CD14-positive monocyte (primary cell): Measurements from ENCODE around the gene CEP128. TPM values are rescaled to one million over a fixed set of nuclear protein-coding genes. Genes with fewer than 3 reads are reported as not detected.

Experiments used
- DNase-seq, 3 donors: peaks; one replicate each; pipeline ENCODE4 v3.0.0-alpha.2; 2011 to 2022
- H2AFZ ChIP-seq: 2 replicates; pipeline ENCODE4 v1.6.0; 2012; ENCODE audit warnings: mild to moderate bottlenecking, low read depth, low read length, inconsistent platforms; ENCODE audit not compliant: insufficient read depth, poor library complexity, severe bottlenecking
- H3K27ac ChIP-seq, 2 donors: 1 replicate in 1 of 2; 2 replicates in 1 of 2; pipeline ENCODE4 v1.5.1; 2012 to 2013; ENCODE audit warnings: low read length in 2 of 2, control low read depth in 1 of 2, inconsistent platforms in 1 of 2, low read depth in 1 of 2, mild to moderate bottlenecking in 1 of 2
- H3K27me3 ChIP-seq, 2 donors: one replicate each; pipeline versions ENCODE4 v1.6.0 to v1.6.1; 2011 to 2013; ENCODE audit warnings: low read length in 2 of 2; ENCODE audit not compliant: control insufficient read depth in 2 of 2, insufficient read depth in 2 of 2
- H3K36me3 ChIP-seq, 2 donors: replicated peaks in 1 of 2; 1 replicate in 1 of 2; 2 replicates in 1 of 2; pipeline versions ENCODE4 v1.5.1 to v1.6.1; 2012 to 2013; ENCODE audit warnings: low read length in 2 of 2, control low read depth in 1 of 2, inconsistent platforms in 1 of 2, mild to moderate bottlenecking in 1 of 2; ENCODE audit not compliant: insufficient read depth in 2 of 2, control insufficient read depth in 1 of 2
- H3K4me1 ChIP-seq, 2 donors: 1 replicate in 1 of 2; 2 replicates in 1 of 2; pipeline versions ENCODE4 v1.5.1 to v1.6.1; 2012 to 2013; ENCODE audit warnings: low read length in 2 of 2, control low read depth in 1 of 2, inconsistent platforms in 1 of 2, mild to moderate bottlenecking in 1 of 2, moderate library complexity in 1 of 2; ENCODE audit not compliant: insufficient read depth in 2 of 2, control insufficient read depth in 1 of 2
- H3K4me2 ChIP-seq: replicated peaks from 2 replicates; pipeline ENCODE3; 2012; ENCODE audit warnings: low read length, moderate library complexity, mild to moderate bottlenecking; ENCODE audit not compliant: poor library complexity, severe bottlenecking; ENCODE audit errors: extremely low read depth
- H3K4me3 ChIP-seq, 3 experiments: fragments of 200-600 bp in 1 of 3; sonication (generic) in 1 of 3; replicated peaks in 1 of 3; 1 replicate in 2 of 3; 2 replicates in 1 of 3; pipeline ENCODE4 v1.5.1; 2011 to 2013; ENCODE audit warnings: low read length in 3 of 3, mild to moderate bottlenecking in 3 of 3, control low read depth in 2 of 3, low read depth in 2 of 3, inconsistent platforms in 1 of 3, moderate library complexity in 1 of 3
- H3K79me2 ChIP-seq: 2 replicates; pipeline ENCODE4 v1.6.0; 2012; ENCODE audit warnings: mild to moderate bottlenecking, control low read depth, inconsistent platforms, low read length, moderate library complexity; ENCODE audit not compliant: insufficient read depth
- H3K9ac ChIP-seq: 2 replicates; pipeline ENCODE4 v1.6.0; 2017; ENCODE audit warnings: low read length, mild to moderate bottlenecking; ENCODE audit not compliant: insufficient read depth, poor library complexity, severe bottlenecking
- H3K9me3 ChIP-seq, 2 donors: replicated peaks in 1 of 2; 1 replicate in 1 of 2; 2 replicates in 1 of 2; pipeline versions ENCODE4 v1.5.1 to v1.6.1; 2012 to 2013; ENCODE audit warnings: low read length in 2 of 2, control low read depth in 1 of 2; ENCODE audit not compliant: control insufficient read depth in 1 of 2, insufficient read depth in 1 of 2
- H4K20me1 ChIP-seq: 2 replicates; pipeline ENCODE4 v1.6.0; 2012; ENCODE audit warnings: mild to moderate bottlenecking, low read length, control low read depth, moderate library complexity; ENCODE audit not compliant: insufficient read depth
- H3K27ac Mint-ChIP-seq, 7 donors: one replicate each; pipeline ENCODE4 v1.8.0; 2020; ENCODE audit warnings: mild to moderate bottlenecking in 7 of 7, mixed read lengths in 7 of 7, moderate library complexity in 6 of 7, inconsistent platforms in 2 of 7
- H3K27me3 Mint-ChIP-seq, 3 donors: one replicate each; pipeline ENCODE4 v1.8.0; 2021 to 2022; ENCODE audit warnings: low read depth in 3 of 3, mild to moderate bottlenecking in 3 of 3, mixed read lengths in 3 of 3, moderate library complexity in 3 of 3, inconsistent platforms in 1 of 3
- H3K36me3 Mint-ChIP-seq, 2 donors: one replicate each; pipeline ENCODE4 v1.8.0; 2020; ENCODE audit warnings: mixed read lengths in 2 of 2, inconsistent platforms in 1 of 2, mild to moderate bottlenecking in 1 of 2
- H3K4me1 Mint-ChIP-seq: one replicate; pipeline ENCODE4 v1.8.0; 2020; ENCODE audit warnings: mild to moderate bottlenecking, mixed read lengths
- H3K4me3 Mint-ChIP-seq, 2 donors: one replicate each; pipeline ENCODE4 v1.8.0; 2020; ENCODE audit warnings: mild to moderate bottlenecking in 2 of 2, mixed read lengths in 2 of 2, moderate library complexity in 1 of 2
- H3K9me3 Mint-ChIP-seq, 7 donors: one replicate each; pipeline ENCODE4 v1.8.0; 2020 to 2022; ENCODE audit warnings: mixed read lengths in 7 of 7, mild to moderate bottlenecking in 6 of 7, moderate library complexity in 6 of 7, inconsistent platforms in 2 of 7
- WGBS: methylation state at CpG from one replicate; pipeline ENCODE4 v1.1.5; 2013; ENCODE audit warnings: missing lambda C conversion rate; ENCODE audit not compliant: insufficient coverage; 5-methylcytosine and 5-hydroxymethylcytosine counted together
- intact Hi-C, 2 donors: fragments of 100-400 bp; cut with micrococcal nuclease; formaldehyde crosslinking; loops; one replicate each; pipeline versions ENCODE4 v1.15.0 to v1.15.1; 2023
- polyA plus RNA-seq, 3 donors: library from polyadenylated mRNA; depleted of rRNA in 1 of 3; unstranded in 2 of 3; stranded (reverse) in 1 of 3; fragments of 300-500 nt in 2 of 3; fragments of >200 nt in 1 of 3; fragmentation: Illumina TruSeq in 2 of 3; gene quantifications; 1 replicate in 2 of 3; 2 replicates in 1 of 3; pipeline ENCODE4 v1.2.3, GENCODE V29; 2012 to 2021
- TF ChIP-seq, protein P1 (sequence below): fragments of 200-600 bp; IDR thresholded peaks from one replicate; pipeline ENCODE4 v1.8.0; 2022; ENCODE audit warnings: antibody characterized with exemption, mild to moderate bottlenecking

The CEP128 gene
- polyA plus RNA-seq, 3 donors, result 0.41 to 0.88 (median 0.62) TPM

DNA sequence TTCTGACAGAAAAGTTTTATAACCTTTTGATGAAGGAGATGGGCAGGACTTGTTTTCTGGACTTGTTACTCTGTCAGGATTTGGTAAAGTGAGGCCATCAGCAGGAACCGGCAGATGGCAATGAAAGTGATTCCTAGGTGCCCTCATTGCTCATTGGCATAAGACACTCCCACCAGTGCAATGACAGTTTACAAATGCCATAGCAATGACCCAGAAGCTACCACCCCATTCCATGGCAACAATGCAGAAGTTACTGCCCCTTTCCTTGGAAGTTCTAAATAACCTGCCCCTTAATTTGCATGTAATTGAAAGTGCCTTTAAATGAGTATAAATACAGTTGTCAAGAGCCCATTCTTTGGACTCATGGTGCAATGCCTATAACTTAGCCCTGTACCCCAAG is 222.6 kb downstream of the CEP128 start:
- H3K4me3 ChIP-seq, result no peak overlapping the region
- no peaks in the 10 kb centered on the region for H3K4me1 ChIP-seq
- TF ChIP-seq, protein P1, sequence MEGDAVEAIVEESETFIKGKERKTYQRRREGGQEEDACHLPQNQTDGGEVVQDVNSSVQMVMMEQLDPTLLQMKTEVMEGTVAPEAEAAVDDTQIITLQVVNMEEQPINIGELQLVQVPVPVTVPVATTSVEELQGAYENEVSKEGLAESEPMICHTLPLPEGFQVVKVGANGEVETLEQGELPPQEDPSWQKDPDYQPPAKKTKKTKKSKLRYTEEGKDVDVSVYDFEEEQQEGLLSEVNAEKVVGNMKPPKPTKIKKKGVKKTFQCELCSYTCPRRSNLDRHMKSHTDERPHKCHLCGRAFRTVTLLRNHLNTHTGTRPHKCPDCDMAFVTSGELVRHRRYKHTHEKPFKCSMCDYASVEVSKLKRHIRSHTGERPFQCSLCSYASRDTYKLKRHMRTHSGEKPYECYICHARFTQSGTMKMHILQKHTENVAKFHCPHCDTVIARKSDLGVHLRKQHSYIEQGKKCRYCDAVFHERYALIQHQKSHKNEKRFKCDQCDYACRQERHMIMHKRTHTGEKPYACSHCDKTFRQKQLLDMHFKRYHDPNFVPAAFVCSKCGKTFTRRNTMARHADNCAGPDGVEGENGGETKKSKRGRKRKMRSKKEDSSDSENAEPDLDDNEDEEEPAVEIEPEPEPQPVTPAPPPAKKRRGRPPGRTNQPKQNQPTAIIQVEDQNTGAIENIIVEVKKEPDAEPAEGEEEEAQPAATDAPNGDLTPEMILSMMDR, result no peak
- no peaks in the 10 kb centered on the region for H3K4me1 Mint-ChIP-seq
- no peaks in the 10 kb centered on the region for H3K79me2 ChIP-seq
- H3K4me2 ChIP-seq, result no peak overlapping the region
- peaks cover 0 to 3% of the 10 kb centered on the region in 2 donors for H3K36me3 Mint-ChIP-seq
- no peaks in the 10 kb centered on the region for H3K27me3 ChIP-seq
- no peak overlapping the region for H3K9ac ChIP-seq
- H2AFZ ChIP-seq, result no peak overlapping the region
- H3K27me3 Mint-ChIP-seq, result peaks cover 0 to 1% (median 0%) of the 10 kb centered on the region in 3 donors
- no CpG with 5 or more reads among the region's 1 CpG for WGBS
- no peaks in the 10 kb centered on the region for H4K20me1 ChIP-seq
- no peak for DNase-seq
- no peaks in the 10 kb centered on the region for H3K36me3 ChIP-seq
- no peak overlapping the region for H3K27ac Mint-ChIP-seq
- intact Hi-C loops, result no loop called here
- H3K4me3 Mint-ChIP-seq, result no peak overlapping the region
- peaks cover 0 to 1% (median 0%) of the 10 kb centered on the region in 7 donors for H3K9me3 Mint-ChIP-seq
- H3K27ac ChIP-seq, result no peak overlapping the region
- no peaks in the 10 kb centered on the region for H3K9me3 ChIP-seq

GRCh38 chr14:80714474-80714873 is 227.1 kb downstream of the CEP128 start:
- TF ChIP-seq, protein P1, result no peak
- peaks cover 0 to 3% of the 10 kb centered on the region in 2 donors for H3K36me3 Mint-ChIP-seq
- H3K4me1 Mint-ChIP-seq, result no peaks in the 10 kb centered on the region
- H3K4me3 ChIP-seq, result no peak overlapping the region
- H3K27ac Mint-ChIP-seq, result no peak overlapping the region
- H3K9me3 Mint-ChIP-seq, result peaks cover 0 to 1% (median 0%) of the 10 kb centered on the region in 7 donors
- no peak overlapping the region for H3K4me3 Mint-ChIP-seq
- no peak overlapping the region for H3K27ac ChIP-seq
- H3K9me3 ChIP-seq, result no peaks in the 10 kb centered on the region
- no peaks in the 10 kb centered on the region for H3K27me3 ChIP-seq
- no peaks in the 10 kb centered on the region for H3K79me2 ChIP-seq
- intact Hi-C loops, result no loop called here
- H3K4me2 ChIP-seq, result no peak overlapping the region
- 10% methylated on average over 4 of the region's 4 CpGs for WGBS
- DNase-seq, result no peak
- H3K4me1 ChIP-seq, result no peaks in the 10 kb centered on the region
- no peaks in the 10 kb centered on the region for H3K36me3 ChIP-seq
- no peaks in the 10 kb centered on the region for H4K20me1 ChIP-seq
- no peak overlapping the region for H3K9ac ChIP-seq
- peaks cover 0 to 1% (median 0%) of the 10 kb centered on the region in 3 donors for H3K27me3 Mint-ChIP-seq
- no peak overlapping the region for H2AFZ ChIP-seq
